ENCODE measurements around the gene PARD3B.

DNA sequence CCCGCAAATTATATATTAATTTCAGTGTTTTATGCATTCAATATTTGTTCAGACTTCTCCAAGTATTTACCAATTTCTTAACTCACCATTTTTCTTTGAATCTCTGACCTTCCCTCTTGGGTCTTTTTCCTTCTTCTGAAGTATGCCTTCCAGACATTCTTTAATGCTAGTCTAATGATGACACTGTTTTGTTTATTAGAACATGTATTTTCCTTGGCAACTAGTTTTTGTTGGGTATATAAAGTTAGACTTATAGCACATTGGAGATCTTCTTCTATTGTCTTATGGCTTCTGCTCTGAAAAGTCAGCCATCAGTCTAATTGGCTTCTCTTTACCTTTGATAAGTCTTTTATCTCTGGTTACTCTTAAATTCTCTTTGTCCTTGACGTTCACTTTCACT is 713.8 kb downstream of the PARD3B start:
- TF ChIP-seq POLR2AphosphoS5 (IDR thresholded peaks at IDR 0.05): no peak
- TF ChIP-seq, protein P1, sequence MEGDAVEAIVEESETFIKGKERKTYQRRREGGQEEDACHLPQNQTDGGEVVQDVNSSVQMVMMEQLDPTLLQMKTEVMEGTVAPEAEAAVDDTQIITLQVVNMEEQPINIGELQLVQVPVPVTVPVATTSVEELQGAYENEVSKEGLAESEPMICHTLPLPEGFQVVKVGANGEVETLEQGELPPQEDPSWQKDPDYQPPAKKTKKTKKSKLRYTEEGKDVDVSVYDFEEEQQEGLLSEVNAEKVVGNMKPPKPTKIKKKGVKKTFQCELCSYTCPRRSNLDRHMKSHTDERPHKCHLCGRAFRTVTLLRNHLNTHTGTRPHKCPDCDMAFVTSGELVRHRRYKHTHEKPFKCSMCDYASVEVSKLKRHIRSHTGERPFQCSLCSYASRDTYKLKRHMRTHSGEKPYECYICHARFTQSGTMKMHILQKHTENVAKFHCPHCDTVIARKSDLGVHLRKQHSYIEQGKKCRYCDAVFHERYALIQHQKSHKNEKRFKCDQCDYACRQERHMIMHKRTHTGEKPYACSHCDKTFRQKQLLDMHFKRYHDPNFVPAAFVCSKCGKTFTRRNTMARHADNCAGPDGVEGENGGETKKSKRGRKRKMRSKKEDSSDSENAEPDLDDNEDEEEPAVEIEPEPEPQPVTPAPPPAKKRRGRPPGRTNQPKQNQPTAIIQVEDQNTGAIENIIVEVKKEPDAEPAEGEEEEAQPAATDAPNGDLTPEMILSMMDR (IDR thresholded peaks at IDR 0.05): no peak

Data from prostate gland (tissue), 2 donors.